Measurements from ENCODE around the gene IL17RD.
"Not testable (repeated sequence)": the region's sequence is repeated elsewhere in the genome, so short reads cannot be mapped to it uniquely, and the experiment has no call there.

The IL17RD gene

DNA sequence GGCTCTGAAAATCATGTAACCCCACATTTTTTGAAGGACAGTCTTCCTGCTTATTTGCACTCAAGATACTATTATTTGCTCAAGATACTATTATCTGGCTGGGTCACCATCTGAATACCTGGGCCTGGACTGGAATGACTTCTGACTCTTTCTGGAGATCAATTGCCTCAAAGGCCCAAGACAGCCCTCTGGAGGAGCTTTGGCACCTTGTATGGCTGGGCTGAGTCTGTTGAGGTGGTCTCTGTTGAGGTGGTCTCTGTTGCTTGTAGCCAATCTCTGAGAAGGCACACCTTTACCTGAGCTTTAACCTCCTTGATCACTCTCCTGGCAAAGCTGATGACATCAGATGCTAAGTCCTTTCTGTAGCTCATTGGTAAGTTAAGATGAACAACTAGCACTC, 71.7 kb downstream of the IL17RD start:
- DNase-seq (ENCODE audit: low spot score): no peak

DNA sequence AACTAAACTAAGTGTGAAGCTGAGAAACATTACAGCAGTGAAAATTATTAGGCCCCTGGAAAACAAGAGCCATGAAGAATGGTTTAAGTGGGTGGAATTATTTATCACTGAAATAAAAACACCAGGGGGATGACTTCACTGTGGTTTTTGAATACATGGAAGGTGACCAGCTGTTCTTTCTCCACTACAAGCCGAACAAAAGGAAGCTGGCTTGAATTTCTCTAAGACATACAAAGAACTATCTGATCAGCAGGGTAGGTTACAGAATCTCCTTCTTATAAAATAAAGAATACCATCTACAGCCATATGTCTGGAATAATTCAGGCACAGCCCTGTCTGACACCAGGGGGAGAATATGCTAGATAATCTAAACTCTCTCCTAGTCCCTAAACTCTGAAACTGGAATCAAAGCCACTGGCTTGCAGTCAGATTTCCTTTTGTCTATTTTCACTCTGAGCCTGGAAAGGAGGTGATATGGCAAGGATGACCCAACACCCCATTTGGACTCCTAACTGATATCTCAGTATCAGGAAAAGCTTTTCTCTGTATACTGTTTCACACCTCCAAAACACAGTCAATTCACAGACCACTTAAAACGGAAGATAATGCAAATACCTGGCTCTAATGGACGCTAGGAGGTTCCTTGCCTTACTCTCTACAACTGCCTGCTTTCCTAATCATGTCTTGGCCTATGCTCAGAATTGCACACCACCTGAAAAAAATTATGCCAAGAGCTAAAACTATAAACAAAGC, 73.5 kb downstream of the IL17RD start:
- DNase-seq (ENCODE audit: low spot score): no peak

DNA sequence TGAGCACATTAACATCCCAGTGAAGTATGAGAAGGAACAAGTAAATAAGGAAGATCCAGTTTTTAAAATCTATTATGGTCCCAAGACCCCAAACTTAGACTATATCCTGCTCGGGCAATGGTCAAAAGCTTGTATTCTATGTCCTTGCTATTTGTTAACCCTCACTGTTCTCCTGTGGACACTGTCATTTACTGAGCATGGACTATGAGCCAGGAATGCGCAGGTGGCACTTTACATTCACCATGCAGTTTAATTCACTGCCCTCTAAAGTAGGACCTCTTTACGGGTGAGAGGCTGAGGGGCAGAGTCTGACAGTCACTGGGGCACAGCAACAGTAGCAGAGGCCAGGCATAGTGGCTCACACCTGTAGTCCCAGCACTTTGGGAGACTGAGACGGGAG, 76.1 kb downstream of the IL17RD start:
- no peak for DNase-seq (ENCODE audit: low spot score)

- DNase-seq (ENCODE audit: low spot score): no peak
Observed at GRCh38 chr3:57088503-57088902, 76.7 kb downstream of the IL17RD start.

DNA sequence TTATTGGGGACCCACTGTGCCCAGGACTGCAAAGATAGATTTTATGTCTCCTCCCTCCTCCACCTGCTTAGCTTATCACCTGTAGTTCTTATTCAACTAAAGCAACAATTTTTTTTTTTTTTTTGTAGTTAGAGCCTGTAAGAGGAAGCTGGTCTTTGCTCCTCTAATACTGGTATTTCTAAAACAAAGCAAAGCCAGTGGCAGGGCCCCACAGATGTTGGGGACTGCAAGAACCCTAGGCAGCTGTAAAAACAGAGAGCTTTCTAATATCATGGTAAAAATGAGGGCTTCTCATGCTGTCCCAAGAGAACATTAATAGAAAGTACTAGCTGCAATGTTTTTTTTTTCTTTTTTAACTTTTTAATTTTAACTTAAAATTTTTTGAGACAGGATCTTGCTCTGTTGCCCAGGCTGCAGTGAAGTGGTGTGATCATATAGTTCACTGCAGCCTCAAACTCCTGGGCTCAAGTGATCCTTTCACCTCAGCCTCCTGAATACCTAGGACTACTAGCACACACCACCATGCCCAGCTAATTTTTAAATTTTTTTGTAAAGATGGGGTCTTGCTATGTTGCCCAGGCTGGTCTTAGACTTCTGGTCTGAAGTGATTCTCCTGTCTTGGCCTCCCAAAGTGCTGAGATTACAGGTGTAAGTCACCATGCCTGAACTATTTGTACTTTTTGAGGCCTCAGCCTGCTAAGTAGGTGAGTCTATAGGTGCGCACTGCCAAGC, 77.6 kb downstream of the IL17RD start:
- DNase-seq (ENCODE audit: low spot score): no peak

GRCh38 chr3:57086201-57086600, 79.0 kb downstream of the IL17RD start:
- no peak for DNase-seq (ENCODE audit: low spot score)

GRCh38 chr3:57085211-57085610, 79.9 kb downstream of the IL17RD start:
- DNase-seq (ENCODE audit: low spot score): no peak

DNA sequence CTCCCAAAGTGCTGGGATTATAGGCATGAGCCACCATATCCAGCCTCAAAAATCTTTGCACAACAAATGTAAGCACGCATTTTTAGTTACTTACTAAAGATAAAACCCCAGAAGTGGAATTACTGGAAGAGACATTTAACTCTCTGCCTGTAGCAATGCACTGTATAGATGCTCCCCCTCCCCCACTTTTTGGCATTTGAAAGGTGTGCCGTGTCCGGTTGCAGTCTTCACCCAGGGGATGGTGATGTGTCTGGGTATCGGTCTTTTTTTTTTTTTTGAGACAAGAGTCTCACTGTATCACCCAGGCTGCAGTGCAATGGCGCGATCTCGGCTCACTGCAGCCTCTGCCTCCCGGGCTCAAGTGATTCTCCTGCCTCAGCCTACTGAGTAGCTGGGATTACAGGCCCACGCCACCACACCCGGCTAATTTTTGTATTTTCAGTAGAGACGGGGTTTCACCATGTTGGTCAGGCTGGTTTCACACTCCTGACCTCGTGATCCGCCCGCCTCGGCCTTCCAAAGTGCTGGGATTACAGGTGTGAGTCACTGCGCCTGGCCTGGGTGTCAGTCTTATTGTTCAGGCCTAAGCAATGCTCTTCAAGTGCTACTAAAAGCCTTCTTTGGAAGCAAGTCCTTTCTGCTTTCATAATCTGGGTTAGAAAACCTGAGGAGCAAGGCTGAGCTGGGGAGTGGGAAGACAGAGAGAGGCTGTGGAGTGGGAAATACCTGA, 81.7 kb downstream of the IL17RD start:
- not testable (repeated sequence) for DNase-seq (ENCODE audit: low spot score)

DNA sequence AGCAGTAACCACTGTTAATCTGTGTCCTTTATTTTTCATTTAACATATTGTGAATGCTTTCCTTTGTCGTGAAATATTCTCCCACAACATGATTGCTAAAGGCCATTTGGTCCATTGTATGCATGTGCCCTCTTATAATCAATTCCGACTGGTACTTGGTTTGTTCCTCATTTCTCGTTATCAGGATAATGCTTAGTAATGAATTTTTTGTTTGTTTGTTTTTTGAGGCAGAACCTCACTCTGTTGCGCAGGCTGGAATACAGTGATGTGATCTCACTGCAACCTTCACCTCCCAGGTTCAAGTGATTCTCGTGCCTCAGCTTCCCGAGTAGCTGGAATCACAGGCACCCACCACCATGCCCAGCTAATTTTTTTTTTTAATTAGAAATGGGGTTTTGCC, 82.7 kb downstream of the IL17RD start:
- no peak for DNase-seq (ENCODE audit: low spot score)

DNA sequence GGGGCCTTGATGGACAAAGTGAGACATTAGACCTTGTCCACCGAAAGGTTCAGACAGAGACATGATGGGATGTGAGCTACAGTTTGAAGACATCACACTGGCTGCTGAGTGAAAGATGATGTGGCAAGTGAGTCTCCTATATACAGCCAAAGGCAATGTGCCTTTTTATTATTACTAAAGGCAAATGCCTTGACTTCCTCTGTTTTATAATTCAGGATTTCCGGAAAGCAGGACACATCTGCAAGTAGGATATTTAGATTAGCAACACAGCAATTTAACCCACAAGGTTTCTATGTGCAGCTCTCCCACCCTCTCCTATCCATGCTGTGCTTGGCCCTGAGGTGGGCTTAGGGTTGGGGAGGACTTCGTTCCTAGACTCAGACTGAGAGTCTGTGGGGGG, 84.0 kb downstream of the IL17RD start:
- DNase-seq (ENCODE audit: low spot score): no peak

DNA sequence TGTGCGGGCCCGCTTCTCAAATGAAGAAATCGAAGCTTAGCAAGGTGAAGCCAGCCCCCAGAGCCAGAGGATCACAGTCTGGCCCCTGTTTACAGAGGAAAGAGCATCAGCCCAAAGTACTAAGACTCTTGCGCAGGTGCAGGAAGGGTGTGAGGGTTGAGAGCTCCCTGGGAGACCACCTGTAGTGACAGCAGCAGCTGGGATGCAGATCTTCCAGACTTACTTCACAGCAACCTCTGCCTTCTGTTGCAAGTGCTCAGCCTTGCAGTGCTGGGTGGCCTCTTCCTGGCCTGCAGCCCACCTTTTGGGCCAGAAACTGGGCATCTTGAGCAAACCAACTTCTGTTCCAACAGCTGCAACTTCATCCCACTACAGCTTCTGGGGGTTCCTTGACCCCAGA, 85.0 kb downstream of the IL17RD start:
- DNase-seq (ENCODE audit: low spot score): no peak

- DNase-seq (ENCODE audit: low spot score): no peak
Observed at GRCh38 chr3:57079474-57079831, 85.7 kb downstream of the IL17RD start.

GRCh38 chr3:57078635-57079473, 86.3 kb downstream of the IL17RD start:
- DNase-seq (ENCODE audit: low spot score): no peak

GRCh38 chr3:57078344-57078634, 86.9 kb downstream of the IL17RD start:
- DNase-seq (ENCODE audit: low spot score): no peak

- DNase-seq (ENCODE audit: low spot score): no peak
Observed at GRCh38 chr3:57077630-57078343, 87.4 kb downstream of the IL17RD start.

GRCh38 chr3:57076422-57076951, 88.7 kb downstream of the IL17RD start:
- no peak for DNase-seq (ENCODE audit: low spot score)

DNA sequence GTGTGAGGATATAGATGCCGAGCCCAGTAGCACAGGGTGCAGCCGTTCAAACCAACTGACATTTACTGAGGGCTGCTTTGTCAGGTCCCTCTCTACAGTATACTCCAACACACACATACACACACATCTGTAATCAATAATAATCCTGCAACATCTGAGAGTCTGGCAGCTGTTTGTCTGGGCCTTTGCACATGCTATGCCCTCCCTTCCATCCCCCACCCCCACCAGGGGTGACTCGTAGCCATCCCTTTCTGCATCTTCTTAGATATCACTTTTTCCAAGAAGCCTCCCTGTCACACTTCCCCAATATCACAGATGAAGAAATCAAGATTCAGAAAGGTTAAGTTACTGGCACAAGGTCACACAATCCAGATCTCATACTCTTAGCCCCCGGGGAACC, 91.0 kb downstream of the IL17RD start:
- no peak for DNase-seq (ENCODE audit: low spot score)

- no peak for DNase-seq (ENCODE audit: low spot score)
Observed at GRCh38 chr3:57073628-57074027, 91.5 kb downstream of the IL17RD start.

DNA sequence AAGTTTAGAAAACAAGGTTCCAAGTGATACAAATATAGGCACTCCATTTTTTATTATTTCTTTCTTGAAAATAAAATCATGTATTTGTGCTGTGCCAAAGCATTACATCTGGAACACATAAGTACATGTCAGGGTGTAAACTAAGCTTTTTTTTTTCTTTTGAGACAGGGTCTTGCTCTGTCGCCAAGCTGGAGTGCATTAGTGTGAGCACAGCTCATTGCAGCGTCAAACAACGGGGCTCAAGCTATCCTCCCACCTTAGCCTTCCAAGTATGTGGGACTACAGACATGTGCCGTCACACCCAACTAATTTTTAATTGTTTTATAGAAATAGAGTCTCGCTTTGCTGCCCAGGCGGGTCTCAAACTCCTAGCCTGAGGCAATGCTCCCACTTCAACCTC, 95.7 kb downstream of the IL17RD start:
- no peak for DNase-seq (ENCODE audit: low spot score)

DNA sequence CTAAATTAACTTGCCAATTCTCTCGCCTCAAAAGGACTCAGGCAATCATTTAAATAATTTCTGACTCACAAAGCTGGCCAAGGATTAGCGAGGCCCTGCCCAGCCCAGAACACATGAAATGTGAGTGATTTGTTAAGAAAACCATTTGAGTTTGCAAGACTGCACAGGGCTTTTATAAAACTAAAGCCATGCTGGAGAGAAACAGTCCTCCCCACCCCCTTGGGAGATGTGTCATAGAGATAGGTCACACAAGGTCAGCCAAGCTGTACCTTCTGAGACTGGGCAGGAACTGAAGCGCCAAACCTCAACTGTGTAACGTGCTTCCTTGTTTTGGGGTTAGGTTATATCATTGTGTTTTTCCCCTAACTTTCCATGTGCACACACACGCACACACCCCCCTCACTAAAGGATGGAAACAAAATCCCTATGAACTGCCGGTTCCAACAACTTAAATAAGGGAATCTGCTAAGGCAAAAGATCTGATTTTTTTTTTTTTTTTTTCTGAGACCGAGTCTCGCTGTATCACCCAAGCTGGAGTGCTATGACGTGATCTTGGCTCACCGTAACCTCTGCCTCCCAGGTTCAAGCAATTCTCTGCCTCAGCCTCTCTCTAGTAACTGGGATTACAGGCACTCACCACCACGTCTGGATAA, 96.6 kb downstream of the IL17RD start:
- DNase-seq (ENCODE audit: low spot score): no peak

DNA sequence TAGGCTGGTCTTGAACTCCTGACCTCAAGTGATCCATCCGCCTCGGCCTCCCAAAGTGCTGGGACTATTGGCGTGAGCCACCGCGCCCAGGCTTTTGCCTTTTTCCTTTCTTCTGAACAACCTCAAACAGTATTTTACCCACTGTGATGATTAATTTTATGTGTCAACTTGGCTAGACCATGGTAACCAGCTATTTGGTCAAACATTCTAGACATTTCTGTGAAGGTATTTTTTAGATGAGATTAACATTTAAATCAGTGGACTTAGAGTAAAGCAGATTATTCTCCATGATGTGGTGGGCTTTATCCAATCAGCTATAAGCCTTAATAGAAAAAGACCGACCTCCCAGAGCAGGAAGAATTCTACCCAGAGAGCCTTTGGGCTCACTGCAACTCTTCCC, 98.7 kb downstream of the IL17RD start:
- no peak for DNase-seq (ENCODE audit: low spot score)
